HepG2 (cell line): ENCODE data around the gene ATP8B1. TPM values are rescaled to one million over a fixed set of nuclear protein-coding genes. Genes with fewer than 3 reads are reported as not detected.

Source experiments
- ATF2 ChIP-seq: sonication (generic); formaldehyde crosslinking; IDR thresholded peaks from 2 replicates; pipeline ENCODE4 v1.4.0; 2020; ENCODE audit warnings: missing genetic modification reagents
- ATF7 ChIP-seq, 2 experiments: fragments of 450-650 bp in 1 of 2; sonication (generic) in 1 of 2; formaldehyde crosslinking in 1 of 2; IDR thresholded peaks; 2 replicates each; pipeline versions ENCODE4 v1.4.0 to v1.6.1; 2016 to 2020; ENCODE audit warnings: antibody characterized with exemption in 1 of 2, mild to moderate bottlenecking in 1 of 2, missing genetic modification reagents in 1 of 2
- GFI1 ChIP-seq: sonication (generic); formaldehyde crosslinking; IDR thresholded peaks from 2 replicates; pipeline ENCODE4 v1.5.0; 2020; ENCODE audit warnings: missing genetic modification reagents, mild to moderate bottlenecking, borderline replicate concordance
- HCFC1 ChIP-seq: fragments of 150-350 bp; IDR thresholded peaks from 2 replicates; pipeline ENCODE4 v1.6.1; 2014; ENCODE audit warnings: low read depth, low read length
- IKZF4 ChIP-seq: sonication (generic); formaldehyde crosslinking; IDR thresholded peaks from 2 replicates; pipeline ENCODE4 v1.5.1; 2020; ENCODE audit warnings: borderline replicate concordance, mild to moderate bottlenecking, low read depth, missing genetic modification reagents; ENCODE audit errors: not compliant biosample characterization
- IRX3 ChIP-seq: sonication (generic); formaldehyde crosslinking; IDR thresholded peaks from 2 replicates; pipeline ENCODE4 v1.8.1; 2023; ENCODE audit warnings: mild to moderate bottlenecking, low read depth, missing genetic modification reagents, borderline replicate concordance
- JDP2 ChIP-seq: sonication (generic); formaldehyde crosslinking; IDR thresholded peaks from 2 replicates; pipeline ENCODE4 v1.8.1; 2022; ENCODE audit warnings: missing genetic modification reagents, borderline replicate concordance
- KAT8 ChIP-seq: IDR thresholded peaks from 2 replicates; pipeline ENCODE4 v1.6.1; 2016; ENCODE audit warnings: missing genetic modification reagents, missing compliant biosample characterization
- KLF13 ChIP-seq: sonication (generic); formaldehyde crosslinking; IDR thresholded peaks from 2 replicates; pipeline ENCODE4 v1.4.0; 2020; ENCODE audit warnings: mild to moderate bottlenecking, missing genetic modification reagents
- MXD1 ChIP-seq: sonication (generic); formaldehyde crosslinking; IDR thresholded peaks from 2 replicates; pipeline ENCODE4 v1.4.0; 2020; ENCODE audit warnings: mild to moderate bottlenecking, missing genetic modification reagents
- MXD4 ChIP-seq: IDR thresholded peaks from 2 replicates; pipeline ENCODE4 v1.6.1; 2016; ENCODE audit warnings: mild to moderate bottlenecking, missing biosample characterization, missing genetic modification reagents
- NCOR1 ChIP-seq: fragments of 200-600 bp; sonication (generic); IDR thresholded peaks from 2 replicates; pipeline ENCODE4 v1.7.0; 2017; ENCODE audit warnings: antibody characterized with exemption, low read length, borderline replicate concordance
- SKI ChIP-seq: fragments of 450-650 bp; IDR thresholded peaks from one replicate; pipeline ENCODE4 v1.6.1; 2018; ENCODE audit warnings: mild to moderate bottlenecking; ENCODE audit not compliant: partially characterized antibody
- SMAD9 ChIP-seq: sonication (generic); formaldehyde crosslinking; IDR thresholded peaks from 2 replicates; pipeline ENCODE4 v1.5.1; 2020; ENCODE audit warnings: mild to moderate bottlenecking, missing genetic modification reagents
- STAG1 ChIP-seq: sonication (generic); formaldehyde crosslinking; IDR thresholded peaks from 2 replicates; pipeline ENCODE4 v1.4.0; 2020; ENCODE audit warnings: missing genetic modification reagents
- STAT5B ChIP-seq: sonication (generic); formaldehyde crosslinking; IDR thresholded peaks from 2 replicates; pipeline ENCODE4 v1.4.0; 2020; ENCODE audit warnings: missing genetic modification reagents
- TBX3 ChIP-seq: fragments of 450-650 bp; IDR thresholded peaks from 2 replicates; pipeline ENCODE4 v1.6.1; 2017; ENCODE audit warnings: antibody characterized with exemption, mild to moderate bottlenecking, inconsistent platforms, borderline replicate concordance
- WIZ ChIP-seq: sonication (generic); formaldehyde crosslinking; IDR thresholded peaks from 2 replicates; pipeline ENCODE4 v1.5.1; 2020; ENCODE audit warnings: mild to moderate bottlenecking, missing genetic modification reagents
- ZNF143 ChIP-seq: sonication (generic); formaldehyde crosslinking; IDR thresholded peaks from 2 replicates; pipeline ENCODE4 v1.4.0; 2020; ENCODE audit warnings: missing genetic modification reagents
- ZNF274 ChIP-seq: sonication (generic); formaldehyde crosslinking; IDR thresholded peaks from 2 replicates; pipeline ENCODE4 v1.5.1; 2020; ENCODE audit warnings: mild to moderate bottlenecking, missing genetic modification reagents
- ZNF660 ChIP-seq: sonication (generic); formaldehyde crosslinking; IDR thresholded peaks from 2 replicates; pipeline ENCODE4 v1.5.1; 2020; ENCODE audit warnings: mild to moderate bottlenecking, low read depth, missing genetic modification reagents, borderline replicate concordance
- ZNF687 ChIP-seq: sonication (generic); formaldehyde crosslinking; IDR thresholded peaks from 2 replicates; pipeline ENCODE4 v1.5.1; 2020; ENCODE audit warnings: mild to moderate bottlenecking, missing genetic modification reagents, moderate library complexity
- ZNF713 ChIP-seq: sonication (generic); formaldehyde crosslinking; IDR thresholded peaks from 2 replicates; pipeline ENCODE4 v1.4.0; 2020; ENCODE audit warnings: mild to moderate bottlenecking, missing genetic modification reagents
- ZNF749 ChIP-seq: sonication (generic); formaldehyde crosslinking; IDR thresholded peaks from 2 replicates; pipeline ENCODE4 v1.8.0; 2022; ENCODE audit warnings: mild to moderate bottlenecking, missing genetic modification reagents, moderate library complexity, borderline replicate concordance
- polyA plus RNA-seq, 8 experiments: library from polyadenylated mRNA; depleted of rRNA in 3 of 8; stranded (reverse) in 7 of 8; unstranded in 1 of 8; fragments of >200 nt; fragmentation: Illumina TruSeq in 4 of 8; extraction: Trizol in 4 of 8; gene quantifications; 2 replicates each; pipeline versions ENCODE4 v1.2.1 to v1.2.3, GENCODE V29; 2011 to 2016; ENCODE audit warnings: low read depth in 4 of 8, missing spikeins in 1 of 8, mixed read lengths in 1 of 8; ENCODE audit not compliant: insufficient read depth in 1 of 8
- total RNA-seq, 5 experiments: library from RNA; depleted of rRNA; stranded (reverse); fragments of >200 nt; fragmentation: Illumina TruSeq; extraction: Trizol; gene quantifications; 2 replicates each; pipeline ENCODE4 v1.2.3, GENCODE V29; 2016; ENCODE audit warnings: low read depth in 1 of 5

The ATP8B1 gene
- total and polyA plus RNA-seq, 2 of the 13 experiments (the other 11 are each of a cell fraction or from before 2014, with no cell fraction given) = 2.8 to 4.0 TPM

GRCh38 chr18:57630002-57630753 lies 172.9 kb downstream of the ATP8B1 start (continued):
- TF ChIP-seq ATF2 (peak; percentile 81; the same call in 1 of the 2 replicates), ZNF143 (peak; percentile 69; the same call in 1 of the 2 replicates), WIZ (CRISPR knock-in tag) (no peak; the same call in 1 of the 2 replicates), IKZF4 (CRISPR knock-in tag) (no peak), ZNF274 (CRISPR knock-in tag) (0 out of 2 replicates have a peak, but pooled peaks have one; percentile 37), STAT5B (CRISPR knock-in tag) (no peak), KLF13 (CRISPR knock-in tag) (no peak), ZNF713 (CRISPR knock-in tag) (no peak), NCOR1 (no peak), SMAD9 (no peak), GFI1 (CRISPR knock-in tag) (peak; percentile 79; the same call in 1 of the 2 replicates), MXD1 (CRISPR knock-in tag) (peak; percentile 47; the same call in 1 of the 2 replicates), JDP2 (CRISPR knock-in tag) (no peak), ZNF749 (CRISPR knock-in tag) (no peak), IRX3 (CRISPR knock-in tag) (peak; percentile 35; the same call in 1 of the 2 replicates), TBX3 (no peak), ATF7 (IDR thresholded peaks at IDR 0.05) (no peak), ATF7 (CRISPR knock-in tag; IDR thresholded peaks at IDR 0.05) (no peak), ZNF687 (CRISPR knock-in tag) (peak; percentile 94), KAT8 (CRISPR knock-in tag) (peak; percentile 97), MXD4 (CRISPR knock-in tag) (peak; percentile 75), STAG1 (CRISPR knock-in tag) (peak; percentile 90), HCFC1 (peak; percentile 88), SKI (no peak), ZNF660 (CRISPR knock-in tag) (no peak)
